Stimulated activated CD8-positive, alpha-beta memory T cell treated with anti-CD3 and anti-CD28 coated beads, Interleukin-7, amount 100 ng/mL, for 48 hours (primary cell): ENCODE results near the gene CST3.
"Not testable (repeated sequence)": the region's sequence is repeated elsewhere in the genome, so short reads cannot be mapped to it uniquely, and the experiment has no call there.

ENCODE experiments used
- DNase-seq, 2 donors: peaks; one replicate each; pipeline ENCODE4 v3.0.0-alpha.2; 2020; ENCODE audit warnings: low read depth in 1 of 2; ENCODE audit errors: extremely low read depth in 1 of 2

Gene CST3

GRCh38 chr20:23662276-23662870, 24.6 kb upstream of the CST3 start:
- DNase-seq: no peak

GRCh38 chr20:23661002-23661429, 23.3 kb upstream of the CST3 start:
- no peak for DNase-seq

GRCh38 chr20:23659989-23660837, 22.5 kb upstream of the CST3 start:
- no peak for DNase-seq

GRCh38 chr20:23659610-23659988, 21.8 kb upstream of the CST3 start:
- DNase-seq: not testable (repeated sequence)

DNA sequence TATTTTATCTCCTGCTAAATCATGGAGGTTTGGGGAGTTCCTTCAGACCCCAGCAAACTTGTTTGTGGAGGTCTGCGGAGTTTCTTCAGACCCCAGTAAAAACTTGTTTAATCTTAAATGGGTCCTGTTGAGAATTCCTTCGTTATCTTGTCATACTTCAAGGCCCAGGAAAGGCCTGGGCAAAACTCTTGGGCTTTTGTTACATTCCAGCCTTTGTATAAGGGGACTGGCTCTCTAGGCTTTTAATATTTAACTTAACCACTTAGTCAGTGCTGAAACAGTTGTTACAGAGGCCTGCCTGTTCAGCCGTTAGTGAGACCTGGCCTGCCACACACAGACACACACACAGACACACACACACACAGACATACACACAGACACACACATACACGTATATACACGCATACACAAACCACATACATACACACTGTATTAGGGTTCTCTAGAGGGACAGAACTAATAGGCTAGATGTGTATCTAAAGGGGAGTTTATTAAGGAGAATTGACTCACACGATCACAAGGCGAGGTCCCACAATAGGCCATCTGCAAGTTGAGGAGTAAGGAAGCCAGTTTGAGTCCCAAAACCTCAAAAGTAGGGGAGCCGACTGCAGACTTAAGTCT, 21.3 kb upstream of the CST3 start:
- no peak for DNase-seq

DNA sequence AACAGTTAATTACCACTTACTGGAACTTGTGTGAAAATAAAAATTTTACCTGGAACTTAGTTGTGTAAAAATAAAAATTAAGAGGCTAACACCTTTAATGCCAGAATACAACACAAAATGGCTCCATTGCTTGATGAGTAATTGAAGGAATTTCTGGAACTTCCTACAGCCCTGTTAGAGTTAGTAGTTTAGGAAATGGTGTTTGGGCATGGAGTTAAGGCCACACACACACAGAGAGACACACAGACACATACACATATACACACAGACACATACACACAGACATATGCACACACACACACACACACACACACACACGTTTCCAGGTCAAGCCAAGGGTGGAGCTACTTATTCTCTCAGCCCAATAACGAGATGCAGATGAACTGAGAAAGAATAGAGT, 20.6 kb upstream of the CST3 start:
- no peak for DNase-seq

DNA sequence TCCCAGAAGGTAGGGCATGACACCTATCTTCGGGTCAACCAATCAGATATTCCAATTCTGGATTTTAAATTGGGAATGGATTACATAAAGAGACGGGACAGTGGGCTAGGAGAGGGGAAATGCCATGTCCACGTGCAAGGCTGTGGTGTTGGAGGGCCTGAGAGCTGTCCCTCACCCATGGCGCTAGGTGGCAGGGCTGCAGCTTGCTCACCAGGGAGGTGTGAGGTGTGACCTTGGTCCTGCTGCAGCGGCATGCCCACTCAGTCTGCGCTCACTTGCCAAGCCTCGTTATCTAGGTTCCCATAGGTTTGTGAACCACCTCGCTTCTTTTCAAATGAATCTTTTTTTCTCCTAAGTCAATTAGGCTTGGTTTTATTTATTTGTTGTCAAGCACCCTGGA, 19.4 kb upstream of the CST3 start:
- DNase-seq: no peak

GRCh38 chr20:23656372-23656771, 18.6 kb upstream of the CST3 start:
- DNase-seq: no peak

DNA sequence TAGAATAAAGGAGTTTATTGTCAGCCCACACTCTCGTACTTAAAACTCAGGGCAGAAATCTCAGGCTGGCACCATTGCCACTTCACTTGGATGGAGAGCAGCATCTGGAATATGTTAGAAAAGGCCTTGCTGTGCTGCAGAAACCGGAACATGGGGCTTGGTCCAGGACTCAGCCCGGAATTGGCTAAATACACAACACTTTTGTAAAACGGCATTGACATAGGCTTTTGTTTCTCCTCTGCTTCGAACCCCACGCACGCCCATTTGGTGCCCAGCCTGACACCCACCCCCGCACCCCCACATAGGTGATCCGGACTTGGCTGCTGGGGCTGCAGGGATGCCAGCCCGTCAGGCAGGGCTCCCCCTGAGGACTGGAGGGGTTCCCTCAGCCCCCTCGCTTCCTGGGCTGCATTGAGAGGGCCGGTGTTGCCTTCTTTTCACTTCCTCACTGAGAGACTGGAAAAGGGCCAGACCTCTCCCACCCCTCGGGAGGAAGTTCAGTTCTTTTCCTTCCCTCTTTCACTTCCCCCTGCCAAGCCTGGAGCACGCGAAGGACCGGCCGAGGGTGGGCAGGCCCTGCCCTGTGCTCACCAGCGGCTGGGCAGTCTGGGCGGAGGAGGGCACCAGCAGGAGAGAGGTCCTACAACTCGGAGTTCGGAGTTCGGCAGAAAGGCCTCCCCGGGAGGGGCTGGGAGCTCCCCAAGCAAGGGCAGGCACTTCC, 17.9 kb upstream of the CST3 start:
- DNase-seq: no peak

DNA sequence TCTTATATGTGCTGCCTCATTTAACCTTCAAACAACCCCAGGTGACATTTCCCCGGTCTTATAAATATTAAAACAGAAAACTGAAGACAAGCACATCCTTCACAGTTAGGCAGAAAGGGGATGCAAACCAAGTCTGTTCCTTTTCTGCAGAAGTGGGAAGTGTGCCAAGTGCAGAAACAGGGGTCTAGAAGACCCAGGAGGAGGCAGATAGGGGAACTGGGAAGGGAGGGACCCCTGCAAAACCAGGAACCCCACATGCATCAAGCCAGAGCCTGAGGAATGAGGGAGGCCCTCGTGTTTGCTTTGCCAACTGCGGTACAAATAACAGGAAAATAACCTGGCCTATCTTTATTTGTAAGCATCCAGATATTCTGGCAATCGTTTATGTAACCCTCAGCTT, 17.0 kb upstream of the CST3 start:
- DNase-seq: no peak

GRCh38 chr20:23654000-23654399, 16.2 kb upstream of the CST3 start:
- no peak for DNase-seq

GRCh38 chr20:23653400-23653938, 15.7 kb upstream of the CST3 start:
- DNase-seq: no peak

DNA sequence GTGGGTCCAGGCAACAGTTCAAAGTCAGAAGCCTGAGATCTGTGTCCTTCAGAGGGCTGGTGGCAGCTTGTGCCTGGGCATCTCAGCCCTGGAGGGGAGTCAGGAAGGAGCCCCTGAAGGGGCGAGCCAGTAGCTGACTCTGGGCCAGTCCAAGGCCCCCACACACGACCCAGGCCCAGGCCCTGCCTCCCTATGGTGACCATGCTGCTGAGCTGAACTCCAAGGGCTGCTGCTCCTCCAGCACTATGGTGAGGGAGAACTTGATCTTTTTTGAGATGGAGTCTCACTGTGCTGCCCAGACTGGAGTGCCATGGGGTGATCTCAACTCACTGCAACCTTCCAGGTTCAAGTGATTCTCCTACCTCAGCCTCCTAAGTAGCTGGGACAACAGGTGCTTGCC, 15.2 kb upstream of the CST3 start:
- no peak for DNase-seq

DNA sequence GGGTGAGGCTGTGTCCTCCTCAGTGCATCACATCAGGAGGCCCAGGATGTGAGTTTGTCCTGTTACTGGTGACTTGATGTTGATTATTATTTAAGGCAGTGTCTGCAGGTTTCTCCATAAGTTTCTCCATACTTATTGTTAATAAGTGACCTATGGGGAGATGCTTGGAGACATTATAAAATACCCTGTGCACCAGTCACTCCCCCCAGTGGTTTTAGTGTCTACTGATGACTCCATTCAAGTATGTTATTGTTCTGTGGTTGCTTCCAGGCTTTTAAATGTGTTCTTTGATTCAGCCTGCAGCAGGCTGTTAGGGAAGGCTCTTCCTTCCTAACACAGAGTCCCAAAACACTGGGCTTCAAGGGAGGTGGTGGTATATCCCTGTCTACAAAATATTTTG, 14.6 kb upstream of the CST3 start:
- no peak for DNase-seq

- DNase-seq: no peak
Measured at GRCh38 chr20:23651117-23651516, 13.4 kb upstream of the CST3 start.

- no peak for DNase-seq
Measured at GRCh38 chr20:23649830-23650417, 12.2 kb upstream of the CST3 start.

GRCh38 chr20:23649242-23649641, 11.5 kb upstream of the CST3 start:
- DNase-seq: no peak

GRCh38 chr20:23647346-23647745, 9.6 kb upstream of the CST3 start:
- DNase-seq: no peak

DNA sequence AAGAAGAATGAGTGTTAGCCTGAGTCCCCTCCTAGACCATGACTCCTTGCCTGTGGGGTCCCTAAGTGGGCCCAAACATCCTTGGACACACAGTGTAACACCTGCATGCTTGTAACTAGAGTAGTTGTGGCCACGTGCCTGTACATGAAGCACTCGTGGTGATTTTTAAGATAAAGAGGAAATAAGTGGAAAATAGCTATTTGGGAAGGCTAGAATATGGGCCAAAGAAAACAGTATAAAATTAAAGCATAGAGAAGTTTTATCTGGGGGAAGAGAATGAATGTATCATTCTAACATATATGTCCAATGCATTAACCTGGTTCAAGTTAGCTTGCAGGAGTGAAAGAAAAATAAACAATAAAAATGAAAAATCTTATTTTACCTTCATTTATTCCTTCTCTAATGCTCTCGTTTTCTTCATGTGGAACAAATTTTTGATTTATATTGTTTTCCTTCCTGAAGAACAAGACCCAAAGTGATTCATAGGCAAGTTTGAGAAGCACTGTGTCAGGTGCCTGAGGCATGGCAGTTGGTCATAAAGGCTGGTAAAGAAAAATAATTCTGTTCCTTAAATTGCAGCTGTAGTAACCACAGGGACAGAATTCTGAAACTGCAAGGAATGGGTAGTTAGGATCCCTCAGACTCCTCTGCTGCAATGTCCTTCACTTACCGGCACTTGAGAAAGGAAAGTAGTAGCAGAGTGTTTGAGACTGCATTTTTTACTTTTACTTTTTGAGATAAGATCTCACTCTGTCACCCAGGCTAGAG, 8.5 kb upstream of the CST3 start:
- DNase-seq: no peak

GRCh38 chr20:23645575-23645974, 7.8 kb upstream of the CST3 start:
- DNase-seq: no peak
